ENCODE results near the gene CNDP2. TPM values are rescaled to one million over a fixed set of nuclear protein-coding genes. Genes with fewer than 3 reads are reported as not detected.

CNDP2 gene
- total RNA-seq, 1 donor from 2014 or later = 75.2 TPM

DNA sequence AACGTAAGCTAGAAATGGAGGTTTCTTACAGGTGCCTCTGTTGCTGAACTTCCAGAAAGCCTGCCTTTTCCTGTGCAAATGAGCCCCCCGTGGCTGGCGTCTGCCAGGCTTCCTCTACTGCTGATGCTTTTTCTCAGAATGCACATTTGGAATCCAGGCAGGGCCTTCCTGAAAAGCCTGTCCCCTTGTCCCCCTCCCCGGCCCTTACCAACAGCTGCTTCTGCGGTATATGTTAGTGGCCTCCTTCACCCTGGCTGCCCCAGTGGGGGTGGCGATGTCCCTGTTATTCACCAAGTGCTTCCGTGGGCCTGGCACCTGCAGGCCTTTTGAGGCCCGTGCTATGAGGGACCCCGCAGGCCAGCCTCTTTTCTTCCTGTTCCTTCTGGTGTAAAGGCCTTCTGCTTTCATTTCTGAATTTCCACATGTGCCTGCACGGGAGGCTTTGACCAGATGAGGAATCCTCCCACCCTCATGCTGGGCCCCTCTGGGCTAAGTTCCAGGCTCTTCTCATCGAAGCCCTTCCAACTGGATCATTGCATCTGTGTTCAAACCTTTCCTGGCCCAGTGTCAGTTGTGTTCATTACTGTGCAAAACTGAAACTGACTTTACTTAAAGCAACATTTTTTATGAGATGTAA, 10.4 kb downstream of the CNDP2 start:
- Mint-ChIP-seq H3K4me3 (ENCODE audit: unreplicated experiment) (no peak overlapping the region), H3K4me1 (ENCODE audit: unreplicated experiment) (no peaks in the 10 kb centered on the region), H3K27me3 (ENCODE audit: unreplicated experiment) (no peaks in the 10 kb centered on the region), H3K9me3 (ENCODE audit: unreplicated experiment) (no peaks in the 10 kb centered on the region), H3K27ac (ENCODE audit: unreplicated experiment) (no peak overlapping the region), H3K36me3 (ENCODE audit: unreplicated experiment) (peaks cover 52% of the 10 kb centered on the region)
- DNase-seq (ENCODE audit: extremely low spot score, unreplicated experiment) = no peak
- TF ChIP-seq CTCF (IDR thresholded peaks at IDR 0.05) = no peak

- Mint-ChIP-seq H3K27ac (ENCODE audit: unreplicated experiment) (no peak overlapping the region), H3K4me3 (ENCODE audit: unreplicated experiment) (no peak overlapping the region), H3K27me3 (ENCODE audit: unreplicated experiment) (no peaks in the 10 kb centered on the region), H3K4me1 (ENCODE audit: unreplicated experiment) (no peaks in the 10 kb centered on the region), H3K9me3 (ENCODE audit: unreplicated experiment) (no peaks in the 10 kb centered on the region), H3K36me3 (ENCODE audit: unreplicated experiment) (peaks cover 56% of the 10 kb centered on the region)
- no peak for TF ChIP-seq CTCF (IDR thresholded peaks at IDR 0.05)
- no peak for DNase-seq (ENCODE audit: extremely low spot score, unreplicated experiment)
These were observed 11.1 kb downstream of the CNDP2 start for GRCh38 chr18:74507097-74507881.

DNA sequence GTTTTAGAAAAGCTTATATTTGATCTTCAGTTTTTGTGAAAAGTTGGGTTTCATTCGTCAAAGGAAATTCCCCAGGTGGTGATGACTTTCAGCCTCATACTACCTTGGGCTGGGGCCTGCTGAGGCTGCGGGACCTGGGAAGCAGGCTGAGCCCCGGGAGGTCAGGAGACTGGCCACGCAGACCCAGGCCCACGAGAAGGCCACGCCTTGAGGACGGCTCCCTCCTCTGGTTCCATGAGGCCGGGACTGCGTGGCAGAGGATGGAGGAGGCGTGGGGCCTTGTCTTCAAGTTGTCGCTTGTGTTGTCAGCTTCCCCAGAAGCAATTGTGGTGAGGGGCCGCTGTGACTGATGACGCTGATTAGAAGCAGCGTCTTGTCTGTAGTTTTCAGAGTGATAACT, 11.8 kb downstream of the CNDP2 start:
- Mint-ChIP-seq H3K27ac (ENCODE audit: unreplicated experiment) (no peak overlapping the region), H3K36me3 (ENCODE audit: unreplicated experiment) (peaks cover 61% of the 10 kb centered on the region)

DNA sequence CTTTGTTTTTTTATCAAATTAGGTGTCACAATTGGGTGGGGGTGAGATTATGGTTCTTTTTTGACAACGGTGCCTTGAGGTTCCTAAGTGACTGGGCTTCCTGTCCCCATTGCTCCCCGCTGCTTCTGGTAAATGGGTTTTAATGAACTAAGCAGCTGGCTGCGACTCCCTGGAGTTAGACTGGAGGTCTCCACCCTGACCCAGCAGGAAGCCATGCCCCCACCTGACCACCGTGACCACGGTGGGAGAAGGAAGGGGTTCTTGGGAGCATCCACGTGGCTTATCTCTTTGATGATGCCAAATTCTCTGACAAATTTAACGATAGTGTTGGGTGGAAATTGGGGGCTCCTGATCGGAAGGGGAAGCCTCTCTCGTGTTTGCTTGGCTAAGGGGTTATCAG, 12.2 kb downstream of the CNDP2 start:
- Mint-ChIP-seq H3K9me3 (ENCODE audit: unreplicated experiment) (no peaks in the 10 kb centered on the region), H3K27me3 (ENCODE audit: unreplicated experiment) (no peaks in the 10 kb centered on the region), H3K4me1 (ENCODE audit: unreplicated experiment) (no peaks in the 10 kb centered on the region), H3K4me3 (ENCODE audit: unreplicated experiment) (no peak overlapping the region), H3K36me3 (ENCODE audit: unreplicated experiment) (peaks cover 58% of the 10 kb centered on the region), H3K27ac (ENCODE audit: unreplicated experiment) (no peak overlapping the region)
- TF ChIP-seq CTCF (IDR thresholded peaks at IDR 0.05) = no peak
- DNase-seq (ENCODE audit: extremely low spot score, unreplicated experiment) = no peak

More for the DNA sequence above, 11.8 kb downstream of the CNDP2 start:
- DNase-seq (ENCODE audit: extremely low spot score, unreplicated experiment) = no peak
- no peaks in the 10 kb centered on the region for H3K4me1 Mint-ChIP-seq (ENCODE audit: unreplicated experiment)
- no peaks in the 10 kb centered on the region for H3K27me3 Mint-ChIP-seq (ENCODE audit: unreplicated experiment)
- H3K9me3 Mint-ChIP-seq (ENCODE audit: unreplicated experiment) = no peaks in the 10 kb centered on the region
- TF ChIP-seq CTCF (IDR thresholded peaks at IDR 0.05) = no peak
- H3K4me3 Mint-ChIP-seq (ENCODE audit: unreplicated experiment) = no peak overlapping the region

DNA sequence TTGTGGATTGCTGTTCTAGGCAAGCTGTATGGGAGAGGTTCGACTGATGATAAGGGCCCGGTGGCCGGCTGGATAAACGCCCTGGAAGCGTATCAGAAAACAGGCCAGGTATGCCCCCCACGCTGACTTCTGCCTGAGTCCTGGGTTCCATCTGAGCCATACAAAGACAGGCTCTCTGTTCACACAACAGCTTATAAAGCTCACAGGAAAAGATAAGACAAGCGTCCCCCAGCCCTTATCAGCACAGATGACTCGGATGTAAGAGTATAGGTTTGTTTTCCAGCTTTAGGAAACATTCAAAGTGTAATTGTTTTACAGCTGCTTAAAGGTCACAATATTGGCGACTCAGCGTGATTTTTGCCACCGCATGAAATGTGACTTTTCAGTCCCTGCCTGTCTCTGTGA, 12.7 kb downstream of the CNDP2 start:
- no peak for TF ChIP-seq CTCF (IDR thresholded peaks at IDR 0.05)
- Mint-ChIP-seq H3K4me3 (ENCODE audit: unreplicated experiment) (no peak overlapping the region), H3K27me3 (ENCODE audit: unreplicated experiment) (no peaks in the 10 kb centered on the region), H3K4me1 (ENCODE audit: unreplicated experiment) (no peaks in the 10 kb centered on the region), H3K9me3 (ENCODE audit: unreplicated experiment) (no peaks in the 10 kb centered on the region), H3K27ac (ENCODE audit: unreplicated experiment) (no peak overlapping the region), H3K36me3 (ENCODE audit: unreplicated experiment) (peaks cover 55% of the 10 kb centered on the region)
- no peak for DNase-seq (ENCODE audit: extremely low spot score, unreplicated experiment)
